ENCODE measurements around the gene PNPLA2.
A peak's percentile ranks its signal among the peaks of the same experiment; 100 is the strongest.

PNPLA2 gene

DNA sequence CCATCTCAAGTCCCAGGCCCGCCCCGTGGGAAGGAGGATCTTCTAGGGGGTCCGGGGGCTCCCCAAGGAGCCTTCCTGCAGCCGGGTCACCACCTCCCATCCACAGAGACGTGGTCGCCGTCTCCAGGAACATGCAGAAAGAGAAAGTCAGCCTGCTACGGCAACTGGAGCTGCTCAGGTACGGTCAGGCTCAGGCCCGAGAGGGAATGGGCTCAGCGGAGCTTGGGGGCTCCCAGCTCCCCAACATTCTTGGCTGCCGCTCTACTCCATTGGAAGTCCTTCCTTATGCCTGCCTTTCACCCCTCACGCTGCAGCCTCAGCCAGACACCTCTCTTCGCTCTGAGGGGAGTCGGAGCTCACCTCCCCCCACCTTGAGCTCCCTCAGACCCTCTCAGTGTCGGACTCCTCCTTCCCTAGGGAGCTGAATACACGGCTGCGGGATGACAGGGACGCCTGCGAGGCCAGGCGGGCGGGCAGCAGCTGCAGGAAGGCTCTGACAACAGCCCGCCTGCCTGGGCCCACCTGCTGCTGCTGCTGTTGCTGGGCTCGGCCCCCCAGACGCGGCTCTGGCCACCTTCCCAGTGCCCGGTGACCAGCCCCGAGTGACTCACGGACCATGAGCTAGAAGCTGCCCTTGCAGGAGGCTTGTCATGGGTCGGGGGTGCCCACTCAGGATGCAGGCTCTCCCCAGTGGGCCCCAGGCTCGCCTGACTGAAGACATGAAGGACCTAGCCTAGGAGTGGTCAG lies 12.6 kb downstream of the PNPLA2 start:
- DNase-seq (ENCODE audit: low spot score), result no peak

DNA sequence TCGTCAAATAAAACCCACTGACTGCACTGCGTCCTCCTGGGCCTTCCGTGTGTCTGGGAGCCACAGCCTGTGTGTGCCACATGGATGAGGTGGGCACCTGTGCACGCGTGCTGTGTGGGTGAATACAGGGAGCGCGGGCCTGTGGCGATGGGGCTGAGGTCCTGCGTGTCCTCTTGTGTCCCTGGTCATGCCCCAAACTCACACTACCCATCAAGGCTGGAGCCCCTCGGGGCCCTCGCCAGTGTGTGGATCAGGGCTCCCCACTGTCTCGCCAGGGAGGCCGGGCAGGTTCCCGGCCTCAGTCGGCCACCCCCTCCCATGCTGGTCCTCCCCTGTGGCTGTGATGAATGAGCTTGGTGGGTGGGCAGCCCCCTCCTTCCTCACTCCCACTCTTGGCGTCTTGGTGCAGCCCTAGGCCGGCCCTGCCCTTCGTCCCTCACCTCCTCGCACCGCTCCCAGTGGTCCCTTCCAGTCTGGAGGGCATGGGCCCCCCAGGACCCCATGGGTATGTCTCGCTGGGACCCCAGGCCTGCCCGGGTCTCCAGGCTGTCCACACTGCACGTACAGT lies 13.3 kb downstream of the PNPLA2 start:
- DNase-seq (ENCODE audit: low spot score), result no peak

DNA sequence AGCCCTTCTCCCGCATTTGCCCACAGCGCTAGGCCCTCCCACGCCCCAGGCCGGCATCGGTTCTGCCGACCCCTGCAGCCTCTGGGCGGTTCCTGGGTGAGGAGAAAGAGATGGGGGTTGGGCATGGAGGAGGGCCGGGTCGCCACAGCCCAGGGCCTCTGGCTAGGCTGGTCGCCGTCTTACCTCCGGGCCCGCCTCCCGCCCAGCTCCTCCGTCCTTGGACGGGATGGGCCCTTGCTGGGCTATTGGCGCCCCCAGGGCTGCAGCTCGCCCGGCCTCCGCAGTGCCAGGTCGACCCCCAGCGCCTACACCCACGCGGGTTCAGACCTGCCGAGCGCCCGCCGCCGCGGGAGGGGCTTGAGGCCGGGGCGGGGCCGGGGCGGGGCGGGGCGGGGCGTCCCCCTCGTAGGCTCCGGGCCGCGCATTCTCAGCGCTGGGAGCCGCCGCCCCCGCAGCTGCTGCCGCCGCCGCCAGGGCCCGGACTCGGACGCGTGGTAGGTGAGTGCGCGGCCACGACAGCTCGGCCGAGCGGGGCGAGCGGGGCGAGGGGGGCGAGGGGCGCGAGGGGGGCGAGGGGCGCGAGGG lies 13.9 kb downstream of the PNPLA2 start, which contains the start of gene CD151:
TSS of gene CD151 (plus strand) at position 424 of the 585 bp plus-strand sequence. CDS start 3,118 bp downstream, outside the sequence.
- DNase-seq (ENCODE audit: low spot score), result no peak

DNA sequence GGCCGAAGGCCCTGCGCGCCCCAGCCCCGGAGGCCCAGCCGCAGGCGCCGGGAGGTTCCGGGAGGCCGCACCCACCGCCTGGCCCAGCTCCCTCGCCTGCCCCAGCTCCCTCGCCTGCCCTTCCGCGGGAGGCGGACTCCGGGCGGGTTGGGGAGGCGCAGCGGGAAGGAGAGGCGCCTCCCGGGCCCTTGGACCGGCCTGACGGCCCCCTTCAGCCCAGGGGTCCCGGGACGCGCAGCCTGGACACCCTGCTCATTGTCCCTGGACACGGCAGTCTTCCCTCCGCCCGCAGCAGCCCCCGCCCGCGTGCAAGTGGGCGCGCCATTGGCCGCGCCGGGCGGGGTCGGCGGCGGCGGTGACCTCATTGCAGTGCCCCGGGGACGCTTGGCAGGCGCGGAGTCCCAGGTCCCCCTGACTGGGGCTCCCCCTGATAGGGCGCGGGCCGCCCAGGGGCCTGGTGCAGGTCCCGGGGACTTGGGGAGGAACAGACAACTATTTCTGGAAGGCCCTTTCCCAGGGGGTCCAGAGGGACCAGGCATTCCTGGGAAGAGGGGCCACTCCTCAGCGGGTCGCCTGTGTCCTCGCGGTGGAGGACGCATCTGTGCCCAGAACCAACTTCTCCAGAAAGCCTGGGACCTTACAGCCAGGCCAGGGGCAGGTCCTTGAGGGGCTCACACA lies 14.5 kb downstream of the PNPLA2 start:
- no peak for DNase-seq (ENCODE audit: low spot score)

DNA sequence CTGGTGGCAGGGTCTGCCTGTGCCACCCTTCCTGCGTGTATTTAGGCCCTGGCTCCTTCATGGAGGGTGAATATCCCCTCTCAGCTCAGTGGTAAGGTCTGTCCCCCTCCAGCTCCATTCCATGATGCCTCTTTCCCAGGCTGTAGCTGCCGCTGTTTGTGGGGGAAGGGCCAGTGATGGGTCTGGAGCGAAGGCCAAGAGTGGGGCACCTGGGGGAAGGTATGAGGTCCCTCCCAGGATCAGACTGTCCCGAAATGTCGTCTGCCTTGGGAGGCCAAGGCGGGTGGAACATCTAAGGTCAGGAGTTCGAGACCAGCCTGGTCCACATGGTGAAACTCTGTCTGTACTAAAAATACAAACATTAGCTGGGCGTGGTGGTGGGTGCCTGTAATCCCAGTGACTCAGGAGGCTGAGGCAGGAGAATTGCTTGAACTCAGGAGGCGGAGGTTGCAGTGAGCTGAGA lies 15.2 kb downstream of the PNPLA2 start:
- DNase-seq (ENCODE audit: low spot score), result no peak

DNA sequence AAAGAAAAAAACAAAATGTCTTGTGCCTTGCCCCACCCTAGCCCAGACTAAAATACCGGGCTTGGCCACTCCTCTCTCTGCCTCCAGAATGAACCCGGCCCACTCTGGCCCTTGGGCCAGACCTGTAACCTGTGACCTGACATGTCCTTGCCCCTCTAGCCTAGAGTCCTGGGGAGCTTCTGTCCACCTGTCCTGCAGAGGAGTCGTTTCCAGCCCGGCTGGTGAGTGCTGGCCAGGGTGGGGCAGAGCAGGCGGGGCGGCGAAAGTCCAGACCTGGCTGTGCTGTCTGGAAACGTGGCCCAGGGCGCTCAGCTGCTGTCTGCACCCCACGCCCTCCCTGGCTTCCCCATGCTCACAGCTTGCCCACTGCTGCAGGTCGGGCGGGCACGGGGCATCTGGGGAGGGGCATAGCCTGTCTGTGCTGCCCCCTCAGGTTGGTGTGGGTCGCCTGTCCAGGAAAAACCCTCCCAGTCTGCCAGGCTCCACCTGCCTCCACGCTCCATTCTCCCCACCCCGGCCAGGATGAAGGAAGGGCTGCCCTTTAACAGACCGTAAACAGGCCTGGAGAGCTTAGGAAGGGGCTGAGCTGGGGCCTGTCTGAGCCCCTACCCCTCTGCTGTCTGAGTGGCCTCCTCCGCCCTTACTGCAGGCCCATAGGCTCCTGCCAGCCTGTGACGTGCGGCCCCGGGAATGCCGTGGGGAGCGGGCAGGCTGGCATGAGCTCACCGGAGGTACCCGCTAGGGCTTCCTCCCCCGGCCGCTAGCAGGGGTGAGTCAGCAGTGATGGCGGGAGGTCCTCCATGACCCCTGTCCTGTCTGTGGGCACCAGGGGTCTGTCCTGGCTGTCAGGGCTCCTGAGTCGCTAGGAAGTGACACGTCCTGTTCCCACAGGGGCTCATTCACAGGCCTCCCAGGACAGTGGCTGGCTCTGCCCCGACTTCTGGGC lies 15.9 kb downstream of the PNPLA2 start:
- no peak for DNase-seq (ENCODE audit: low spot score)

DNA sequence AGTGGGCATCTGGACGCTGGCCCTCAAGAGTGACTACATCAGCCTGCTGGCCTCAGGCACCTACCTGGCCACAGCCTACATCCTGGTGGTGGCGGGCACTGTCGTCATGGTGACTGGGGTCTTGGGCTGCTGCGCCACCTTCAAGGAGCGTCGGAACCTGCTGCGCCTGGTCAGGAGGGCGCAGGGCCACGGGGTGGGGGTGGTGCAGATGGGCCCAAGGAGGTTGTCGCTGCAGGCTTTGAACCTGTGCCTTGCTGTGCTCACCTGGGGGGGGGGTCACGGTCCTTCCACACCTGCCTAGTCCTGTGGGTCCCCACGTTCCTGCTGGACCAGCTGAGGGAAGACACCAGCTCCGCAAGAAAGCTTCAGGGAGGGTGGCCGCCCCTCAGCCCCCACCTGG lies 17.6 kb downstream of the PNPLA2 start:
- no peak for DNase-seq (ENCODE audit: low spot score)

DNA sequence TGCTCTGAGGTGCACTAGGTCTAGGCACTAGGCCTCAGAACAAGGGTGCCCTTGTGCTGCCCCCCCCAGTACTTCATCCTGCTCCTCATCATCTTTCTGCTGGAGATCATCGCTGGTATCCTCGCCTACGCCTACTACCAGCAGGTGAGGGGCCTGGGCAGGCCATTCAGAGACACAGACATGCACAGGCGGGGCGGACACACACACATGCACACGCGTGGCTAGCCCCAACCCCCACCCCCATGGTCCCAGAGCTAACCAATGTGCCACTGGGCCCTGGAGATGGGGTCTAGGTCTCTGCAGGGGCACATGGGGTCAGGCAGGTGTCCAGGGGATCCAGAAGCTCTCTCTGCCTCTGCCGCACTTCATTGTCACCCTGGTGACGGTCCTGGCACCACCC lies 18.0 kb downstream of the PNPLA2 start:
- no peak for DNase-seq (ENCODE audit: low spot score)

DNA sequence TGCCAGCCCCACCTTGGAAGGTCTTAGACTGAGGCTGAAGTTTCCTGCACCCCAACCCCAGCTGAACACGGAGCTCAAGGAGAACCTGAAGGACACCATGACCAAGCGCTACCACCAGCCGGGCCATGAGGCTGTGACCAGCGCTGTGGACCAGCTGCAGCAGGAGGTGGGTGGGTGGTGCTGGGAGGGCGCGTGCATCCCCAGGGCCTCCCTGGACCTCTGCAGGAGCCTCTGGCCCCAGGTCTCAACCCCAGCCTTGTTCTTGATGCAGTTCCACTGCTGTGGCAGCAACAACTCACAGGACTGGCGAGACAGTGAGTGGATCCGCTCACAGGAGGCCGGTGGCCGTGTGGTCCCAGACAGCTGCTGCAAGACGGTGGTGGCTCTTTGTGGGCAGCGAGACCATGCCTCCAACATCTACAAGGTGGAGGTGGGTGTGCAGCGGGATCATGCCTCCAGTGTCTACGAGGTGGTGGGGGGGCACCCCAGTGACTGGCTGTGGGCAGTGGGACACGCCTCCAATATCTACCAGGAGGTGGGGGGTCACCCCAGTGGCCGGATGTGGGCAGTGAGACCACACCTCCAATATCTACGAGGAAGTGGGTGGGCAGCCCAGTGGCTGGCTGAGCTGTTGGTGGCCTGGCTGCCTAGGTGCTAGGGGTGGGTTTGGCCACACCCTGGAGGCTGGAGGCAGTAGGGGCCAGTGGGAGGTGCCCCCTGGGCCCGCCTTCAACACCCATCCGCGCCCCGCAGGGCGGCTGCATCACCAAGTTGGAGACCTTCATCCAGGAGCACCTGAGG lies 18.7 kb downstream of the PNPLA2 start:
- no peak for DNase-seq (ENCODE audit: low spot score)

DNA sequence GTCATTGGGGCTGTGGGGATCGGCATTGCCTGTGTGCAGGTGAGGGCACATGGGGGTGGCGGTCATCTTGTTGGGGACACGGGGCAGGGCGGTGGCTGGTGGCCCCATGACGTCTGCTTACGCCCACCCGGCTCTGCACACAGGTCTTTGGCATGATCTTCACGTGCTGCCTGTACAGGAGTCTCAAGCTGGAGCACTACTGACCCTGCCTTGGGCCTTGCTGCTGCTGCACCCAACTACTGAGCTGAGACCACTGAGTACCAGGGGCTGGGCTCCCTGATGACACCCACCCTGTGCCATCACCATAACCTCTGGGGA lies 19.2 kb downstream of the PNPLA2 start:
- DNase-seq (ENCODE audit: low spot score), result no peak

DNA sequence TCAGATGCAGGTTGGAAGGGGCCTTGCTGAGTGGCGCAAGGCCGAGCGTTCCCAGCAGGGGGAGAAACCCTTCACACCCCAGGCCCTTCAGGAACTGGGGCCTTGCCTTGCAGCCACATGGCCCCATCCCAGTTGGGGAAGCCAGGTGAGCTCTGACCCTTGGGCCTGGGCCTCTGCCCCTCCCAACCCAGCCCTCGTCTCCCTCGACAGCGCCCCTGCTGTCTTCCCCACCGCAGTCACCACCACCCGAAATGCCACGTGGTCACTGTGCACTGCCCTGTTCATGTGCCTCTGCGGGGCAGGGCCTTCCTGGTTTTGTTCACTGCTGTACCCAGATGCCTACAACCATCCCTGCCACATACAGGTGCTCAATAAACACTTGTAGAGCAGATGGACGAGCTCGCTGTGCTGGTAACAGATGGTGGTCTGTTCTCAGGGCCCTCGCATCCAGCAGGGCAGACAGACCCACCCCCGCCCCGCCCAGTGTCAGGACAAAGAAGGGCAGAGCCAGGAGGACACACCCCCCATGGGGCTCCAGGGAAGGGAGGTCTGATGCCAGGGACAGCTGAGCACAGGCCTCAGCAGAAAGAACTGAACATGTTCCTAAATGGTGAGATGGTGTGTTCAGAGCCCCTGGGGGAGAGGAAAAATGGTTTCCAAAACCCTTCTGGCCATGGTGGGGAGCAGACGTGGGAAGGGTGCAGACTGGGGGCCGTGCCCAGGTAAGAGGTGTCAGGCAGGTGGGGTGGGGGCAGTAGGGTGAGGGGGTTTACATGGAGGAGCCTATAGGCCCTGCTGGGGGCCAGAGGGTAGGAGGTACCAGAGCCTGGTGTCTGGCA lies 19.9 kb downstream of the PNPLA2 start:
- no peak for DNase-seq (ENCODE audit: low spot score)

DNA sequence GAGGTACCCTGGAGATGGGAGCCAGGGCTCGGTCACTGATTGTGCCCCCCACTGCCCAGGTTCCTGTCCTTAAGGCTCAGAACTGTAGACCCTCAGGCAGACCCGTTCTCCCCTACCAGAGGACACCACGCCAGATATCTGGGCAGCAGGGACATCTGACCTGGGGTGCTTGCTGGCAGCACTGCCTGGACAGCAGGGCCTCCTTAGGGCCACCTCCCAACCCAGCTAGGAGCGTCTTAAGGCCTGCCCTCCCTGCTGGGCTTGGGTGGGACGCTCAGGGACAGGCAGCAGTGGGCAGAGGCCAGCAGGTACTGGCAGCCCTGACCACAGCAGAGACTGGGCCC lies 20.5 kb downstream of the PNPLA2 start:
- DNase-seq (ENCODE audit: low spot score), result no peak

DNA sequence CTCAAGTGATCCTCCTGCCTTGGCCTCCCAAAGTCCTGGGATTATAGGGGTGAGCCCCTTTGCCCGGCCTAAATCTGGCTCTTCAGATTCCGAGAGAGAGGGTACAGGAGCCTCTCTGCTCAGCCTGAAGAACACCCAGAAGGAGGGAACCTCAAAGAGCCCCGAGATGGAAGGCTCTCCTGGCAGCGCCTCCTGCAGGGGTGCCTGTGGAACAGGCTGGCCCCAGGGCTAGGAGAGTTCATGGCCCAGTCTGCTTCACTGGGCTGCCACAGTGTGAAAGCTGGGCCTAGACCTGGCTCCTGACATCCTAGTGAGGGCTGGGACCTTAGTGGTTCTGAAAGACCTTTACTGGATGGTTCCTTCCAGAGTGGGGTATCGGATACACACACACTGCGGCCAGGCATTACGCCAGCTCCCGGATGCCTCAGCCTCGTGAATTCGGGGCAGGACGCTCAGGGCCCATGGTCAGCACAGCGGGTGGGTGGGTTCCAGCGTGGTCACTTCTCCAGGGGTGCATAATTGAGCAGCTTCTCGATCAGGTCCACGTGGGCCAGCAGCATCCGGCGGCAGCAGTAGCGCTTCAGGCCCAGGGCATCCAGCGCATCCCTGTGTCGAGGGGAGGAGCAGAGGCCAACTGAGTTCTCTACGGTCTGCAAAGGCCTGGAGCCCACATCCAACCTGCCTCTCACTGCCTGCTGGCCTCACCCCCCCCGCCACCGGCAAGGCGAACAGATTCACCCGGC lies 21.3 kb downstream of the PNPLA2 start:
- no peak for DNase-seq (ENCODE audit: low spot score)

DNA sequence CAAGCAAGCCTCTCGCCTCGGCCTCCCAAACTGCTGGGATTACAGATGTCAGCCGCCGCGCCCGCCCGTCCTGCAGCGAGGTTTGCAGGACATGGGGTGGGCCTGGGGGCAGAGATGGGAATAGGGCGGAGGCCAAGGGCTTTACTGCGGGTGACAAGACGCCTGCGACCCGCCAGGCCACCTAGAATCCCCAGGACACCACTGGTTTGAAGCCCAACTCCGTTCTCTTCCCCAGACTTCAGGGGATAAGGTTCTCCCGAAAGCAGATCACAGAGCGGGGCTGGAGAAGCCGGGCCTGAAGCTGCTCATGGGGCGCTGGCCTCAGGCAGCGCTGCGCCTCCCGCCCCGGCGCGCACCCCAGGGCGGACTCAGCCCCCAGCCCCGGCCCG lies 23.3 kb downstream of the PNPLA2 start:
- no peak for DNase-seq (ENCODE audit: low spot score)

DNA sequence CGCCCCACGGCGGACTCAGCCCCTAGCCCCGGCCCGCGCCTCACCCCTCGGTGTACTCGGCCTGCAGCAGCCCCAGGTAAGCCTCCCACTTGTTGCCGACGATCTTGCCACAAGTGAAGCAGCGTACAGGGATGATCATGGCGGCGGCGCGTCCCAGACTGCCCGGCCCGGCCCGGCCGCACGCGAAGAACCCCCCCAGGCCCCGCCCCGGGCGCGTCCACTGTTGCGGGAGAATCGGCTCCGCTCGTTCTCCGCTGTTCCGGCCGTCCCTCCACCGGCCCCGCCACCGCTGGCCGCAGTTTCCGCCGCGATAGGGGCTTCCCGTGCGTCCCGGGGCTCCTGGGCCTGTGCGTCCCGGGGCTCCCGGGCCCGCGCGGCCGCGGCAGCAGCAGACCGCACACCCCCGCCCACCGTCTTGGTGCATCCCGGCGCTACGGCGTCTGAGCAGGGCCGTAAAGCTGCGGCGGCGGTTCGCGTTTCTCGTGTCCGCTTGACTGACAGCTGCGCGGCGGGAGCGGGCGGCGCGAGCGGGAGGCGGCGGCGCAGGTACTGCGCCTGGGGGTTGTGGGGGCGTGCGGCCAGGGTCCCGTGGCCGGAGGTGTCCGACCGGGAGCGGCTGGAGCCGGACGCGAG lies 23.8 kb downstream of the PNPLA2 start, which contains the start of the genes POLR2L and TSPAN4:
TSS of gene POLR2L (minus strand) at position 160 of the 633 bp plus-strand sequence. CDS start at position 139, 21 bp downstream.
TSS of gene TSPAN4 (plus strand) at position 483 of the 633 bp plus-strand sequence. CDS start 7,453 bp downstream, outside the sequence.
- peak; percentile 56 for DNase-seq (ENCODE audit: low spot score)

DNA sequence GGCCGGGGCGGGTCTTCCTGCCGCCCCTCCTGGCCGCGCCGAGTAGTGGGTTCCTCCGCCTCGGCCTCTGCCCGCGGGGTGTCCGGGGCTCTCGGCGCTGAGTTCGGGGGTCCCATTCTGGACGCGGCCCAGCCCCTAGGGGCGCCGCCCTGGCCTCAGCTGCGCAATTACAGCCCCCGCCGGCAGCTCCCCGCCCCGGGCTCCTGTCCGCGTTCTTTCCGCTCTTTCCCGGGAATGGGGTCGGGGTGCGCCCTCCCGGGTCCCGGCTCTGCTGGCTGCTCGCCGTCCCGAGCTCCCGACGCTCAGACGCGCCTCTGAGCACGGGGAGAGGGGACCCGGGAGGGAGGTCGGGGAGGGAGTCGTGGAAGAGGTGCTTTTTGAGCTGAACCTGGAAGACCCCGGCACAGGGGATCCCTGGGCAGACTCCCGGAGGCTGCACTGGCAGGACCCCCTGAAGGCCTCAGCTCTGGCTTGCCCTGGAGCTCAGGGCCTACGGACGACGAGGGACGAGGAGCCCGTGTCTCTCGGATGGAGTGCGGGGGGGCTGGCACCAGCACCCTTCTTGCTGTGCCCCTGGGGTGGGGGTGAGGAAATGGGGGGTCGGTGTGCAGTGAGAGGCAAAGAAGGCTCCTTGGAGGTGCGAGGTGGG lies 24.5 kb downstream of the PNPLA2 start:
- DNase-seq (ENCODE audit: low spot score), result no peak

DNA sequence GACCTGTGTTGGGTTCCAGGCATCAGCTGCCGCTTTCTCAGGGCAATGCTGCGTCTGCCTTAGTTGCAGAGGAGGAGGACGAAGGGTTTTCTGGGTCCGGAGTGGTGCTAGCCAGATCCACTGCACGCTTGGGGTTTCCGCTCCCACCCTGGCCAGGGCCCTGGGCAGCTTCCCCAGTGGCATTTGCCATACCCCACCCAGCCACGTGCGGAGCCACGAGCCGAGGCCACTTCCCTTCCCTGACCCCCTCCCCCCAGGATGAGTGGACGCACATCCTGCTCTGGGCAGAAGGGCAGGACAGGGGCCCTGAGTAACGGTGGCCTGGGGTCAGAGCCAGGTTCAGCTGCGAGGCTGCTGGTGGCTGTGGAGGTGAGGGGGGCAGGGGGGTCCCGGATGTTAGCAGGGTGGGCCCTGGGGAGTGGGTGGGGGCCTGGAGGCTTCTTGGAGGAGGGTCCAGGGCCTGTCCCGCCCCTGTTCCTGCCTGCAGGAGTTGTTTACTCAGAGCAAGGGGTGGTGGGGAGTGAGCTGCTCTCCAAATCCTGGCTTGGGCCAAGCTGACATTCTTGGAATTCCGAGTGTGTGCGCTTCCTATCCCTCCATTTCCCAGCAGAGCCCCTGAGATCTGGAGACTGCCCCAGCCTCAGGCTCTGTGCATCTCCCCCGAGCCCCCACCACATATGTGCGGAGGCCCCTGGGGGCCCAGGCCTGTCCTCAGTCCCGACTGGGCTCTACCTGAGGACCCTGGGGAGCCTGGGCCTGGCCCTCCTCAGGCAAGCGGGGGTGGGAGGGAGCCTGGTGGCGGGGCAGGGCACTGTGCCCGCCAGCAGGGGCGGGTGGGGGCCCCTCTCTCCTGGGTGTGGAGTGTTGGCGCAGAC lies 25.3 kb downstream of the PNPLA2 start:
- DNase-seq (ENCODE audit: low spot score), result no peak

Measured in pons (tissue), 1 donor.